Adrenal gland (tissue), 5 donors: Measurements from ENCODE around the gene CDK14.

Source experiments
- POLR2A ChIP-seq, 2 donors: fragments of 450-650 bp; IDR thresholded peaks; one replicate each; pipeline ENCODE4 v1.6.1; 2017; ENCODE audit warnings: antibody characterized with exemption in 2 of 2, mild to moderate bottlenecking in 2 of 2, moderate library complexity in 1 of 2
- TF ChIP-seq, protein P1 (sequence below), 6 experiments: fragments of 450-650 bp in 4 of 6; fragments of 200-600 bp in 2 of 6; sonication (generic) in 1 of 6; IDR thresholded peaks; 1 replicate in 5 of 6; 2 replicates in 1 of 6; pipeline versions ENCODE4 v1.5.1 to v1.8.0; 2016 to 2021; ENCODE audit warnings: antibody characterized with exemption in 6 of 6, mild to moderate bottlenecking in 2 of 6, moderate library complexity in 1 of 6
- donor health status: DM: no; HTN: no; CAD: no.

DNA sequence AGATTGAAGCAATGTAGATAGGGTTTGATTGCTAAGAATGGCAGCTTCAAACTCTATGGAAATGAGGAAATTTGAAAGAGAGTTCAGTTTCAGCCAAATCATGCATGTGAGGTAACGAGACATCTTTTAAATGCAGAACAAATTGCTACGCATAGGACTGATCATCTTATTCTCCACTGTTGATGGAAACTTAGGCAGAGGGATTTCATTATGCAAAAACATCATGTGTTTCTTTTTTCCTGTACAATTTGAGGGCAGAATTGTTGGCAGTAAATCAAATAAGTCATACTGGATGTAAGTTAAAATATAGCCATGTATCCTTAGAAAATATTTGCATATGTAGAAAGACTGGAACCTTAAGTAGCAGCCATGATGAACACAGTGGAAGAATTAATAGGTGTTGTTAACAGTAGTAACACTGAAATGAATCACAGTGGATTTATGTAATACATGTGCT is 327.4 kb downstream of the CDK14 start:
- TF ChIP-seq, protein P1, sequence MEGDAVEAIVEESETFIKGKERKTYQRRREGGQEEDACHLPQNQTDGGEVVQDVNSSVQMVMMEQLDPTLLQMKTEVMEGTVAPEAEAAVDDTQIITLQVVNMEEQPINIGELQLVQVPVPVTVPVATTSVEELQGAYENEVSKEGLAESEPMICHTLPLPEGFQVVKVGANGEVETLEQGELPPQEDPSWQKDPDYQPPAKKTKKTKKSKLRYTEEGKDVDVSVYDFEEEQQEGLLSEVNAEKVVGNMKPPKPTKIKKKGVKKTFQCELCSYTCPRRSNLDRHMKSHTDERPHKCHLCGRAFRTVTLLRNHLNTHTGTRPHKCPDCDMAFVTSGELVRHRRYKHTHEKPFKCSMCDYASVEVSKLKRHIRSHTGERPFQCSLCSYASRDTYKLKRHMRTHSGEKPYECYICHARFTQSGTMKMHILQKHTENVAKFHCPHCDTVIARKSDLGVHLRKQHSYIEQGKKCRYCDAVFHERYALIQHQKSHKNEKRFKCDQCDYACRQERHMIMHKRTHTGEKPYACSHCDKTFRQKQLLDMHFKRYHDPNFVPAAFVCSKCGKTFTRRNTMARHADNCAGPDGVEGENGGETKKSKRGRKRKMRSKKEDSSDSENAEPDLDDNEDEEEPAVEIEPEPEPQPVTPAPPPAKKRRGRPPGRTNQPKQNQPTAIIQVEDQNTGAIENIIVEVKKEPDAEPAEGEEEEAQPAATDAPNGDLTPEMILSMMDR (IDR thresholded peaks at IDR 0.05) = no peak
- TF ChIP-seq POLR2A (IDR thresholded peaks at IDR 0.05) = no peak
